SK-N-MC (cell line): ENCODE results near the gene USP28.

ENCODE experiments used
- EZH2 ChIP-seq: fragments of 200-600 bp; sonication (generic); IDR thresholded peaks from one replicate; pipeline ENCODE4 v1.6.1; 2017; ENCODE audit warnings: antibody characterized with exemption
- FOXP2 ChIP-seq: optimal IDR thresholded peaks from 2 replicates; pipeline ENCODE3; 2011; ENCODE audit warnings: mild to moderate bottlenecking, moderate library complexity; ENCODE audit not compliant: insufficient read depth; ENCODE audit errors: extremely low read length, control extremely low read depth
- POLR2AphosphoS5 ChIP-seq: IDR thresholded peaks from 2 replicates; pipeline ENCODE4 v1.6.1; 2012; ENCODE audit warnings: mild to moderate bottlenecking, low read depth, low read length, borderline replicate concordance

GRCh38 chr11:113818426-113818825, 56.9 kb downstream of the USP28 start:
- TF ChIP-seq POLR2AphosphoS5 (no peak), EZH2 (no peak), FOXP2 (no peak)
